Left ventricle myocardium inferior (tissue), 1 donor: ENCODE results near the gene TIGD3. TPM values are rescaled to one million over a fixed set of nuclear protein-coding genes. Genes with fewer than 3 reads are reported as not detected.

Experiments used
- DNase-seq: peaks from one replicate; pipeline ENCODE4 v3.0.0-alpha.2; 2020
- H3K27ac ChIP-seq: fragments of 200-600 bp; replicated peaks from 2 replicates; pipeline ENCODE4 v1.8.0; 2021
- H3K27me3 ChIP-seq: fragments of 200-600 bp; 2 replicates; pipeline ENCODE4 v1.8.0; 2021; ENCODE audit warnings: low read depth
- H3K36me3 ChIP-seq: fragments of 200-600 bp; 2 replicates; pipeline ENCODE4 v1.8.0; 2021
- H3K4me1 ChIP-seq: fragments of 200-600 bp; 2 replicates; pipeline ENCODE4 v1.8.0; 2021
- H3K4me3 ChIP-seq: fragments of 200-600 bp; 2 replicates; pipeline ENCODE4 v1.8.0; 2021; ENCODE audit warnings: mild to moderate bottlenecking, moderate library complexity
- H3K9me3 ChIP-seq: fragments of 200-600 bp; replicated peaks from 2 replicates; pipeline ENCODE4 v1.8.0; 2021
- CTCF ChIP-seq: fragments of 200-600 bp; IDR thresholded peaks from 2 replicates; pipeline ENCODE4 v1.8.0; 2021; ENCODE audit warnings: antibody characterized with exemption, mild to moderate bottlenecking, borderline replicate concordance
- intact Hi-C: fragments of 100-400 bp; cut with micrococcal nuclease; formaldehyde crosslinking; loops from one replicate; pipeline ENCODE4 v1.11.0; 2022
- total RNA-seq: library from RNA; stranded (reverse); fragmentation: NEBNext Ultra II Directional; extraction: Animal tissue kit (Norgen Biotek cat#: 25700); gene quantifications from one replicate; pipeline ENCODE4 v1.2.1, GENCODE V29; 2021
- donor health status: DM: no; HTN: yes; CAD: no; lungs with severe emphysema.

Gene TIGD3
- total RNA-seq, 1 donor from 2014 or later = 0.44 TPM

- Histone ChIP-seq H3K27me3 (no peaks in the 10 kb centered on the region), H3K27ac (peak overlapping the region; percentile 72), H3K4me1 (peaks cover 63% of the 10 kb centered on the region), H3K36me3 (no peaks in the 10 kb centered on the region), H3K4me3 (no peak overlapping the region), H3K9me3 (no peaks in the 10 kb centered on the region)
- TF ChIP-seq CTCF = no peak
- intact Hi-C loops = no loop called here
- DNase-seq = no peak
Observed at GRCh38 chr11:65309006-65309405, 45.5 kb upstream of the TIGD3 start.

- DNase-seq = peak; percentile 71
- Histone ChIP-seq H3K4me3 (no peak overlapping the region), H3K9me3 (no peaks in the 10 kb centered on the region), H3K27me3 (no peaks in the 10 kb centered on the region), H3K36me3 (no peaks in the 10 kb centered on the region), H3K4me1 (peaks cover 69% of the 10 kb centered on the region), H3K27ac (peak overlapping the region; percentile 72)
- intact Hi-C loops = loop anchor here (5.0 kb wide), 1 partner anchor 33 kb away; no protein-coding TSS in a partner anchor
- no peak for TF ChIP-seq CTCF
Observed at GRCh38 chr11:65310215-65310614, 44.3 kb upstream of the TIGD3 start.

GRCh38 chr11:65310736-65311135, 43.8 kb upstream of the TIGD3 start:
- TF ChIP-seq CTCF = no peak
- Histone ChIP-seq H3K4me3 (no peak overlapping the region), H3K27ac (peak overlapping the region; percentile 72), H3K27me3 (no peaks in the 10 kb centered on the region), H3K9me3 (no peaks in the 10 kb centered on the region), H3K36me3 (no peaks in the 10 kb centered on the region), H3K4me1 (peaks cover 73% of the 10 kb centered on the region)
- intact Hi-C loops = loop anchor here (5.0 kb wide), 1 partner anchor 33 kb away; no protein-coding TSS in a partner anchor
- peak; percentile 36 for DNase-seq

- DNase-seq = no peak
- H3K4me3 ChIP-seq = no peak overlapping the region
- no peaks in the 10 kb centered on the region for H3K27me3 ChIP-seq
- H3K4me1 ChIP-seq = peaks cover 78% of the 10 kb centered on the region
- peak overlapping the region; percentile 72 for H3K27ac ChIP-seq
- TF ChIP-seq CTCF = no peak
- H3K36me3 ChIP-seq = no peaks in the 10 kb centered on the region
- H3K9me3 ChIP-seq = no peaks in the 10 kb centered on the region
- intact Hi-C loops = loop anchor here (5.0 kb wide), 1 partner anchor 34 kb away; no protein-coding TSS in a partner anchor
Observed at GRCh38 chr11:65311170-65311678, 43.3 kb upstream of the TIGD3 start.

- TF ChIP-seq CTCF = no peak
- peak within 1 kb of the TSS; percentile 98 for H3K27ac ChIP-seq
- peaks cover 89% of the 10 kb centered on the region for H3K4me1 ChIP-seq
- no peaks in the 10 kb centered on the region for H3K9me3 ChIP-seq
- H3K4me3 ChIP-seq = peak within 1 kb of the TSS; percentile 90
- H3K27me3 ChIP-seq = no peaks in the 10 kb centered on the region
- DNase-seq = peak; percentile 91
- intact Hi-C loops = loop anchor here (5.0 kb wide), 1 partner anchor 37 kb away; no protein-coding TSS in a partner anchor
- no peaks in the 10 kb centered on the region for H3K36me3 ChIP-seq
Observed at GRCh38 chr11:65314501-65315203, 39.9 kb upstream of the TIGD3 start, which contains the start of gene CDC42EP2. CDC42EP2 (plus strand) TSS chr11:65314866; CDS start chr11:65320899, 6,033 bp downstream.
